ENCODE measurements around the gene ILRUN. TPM values are rescaled to one million over a fixed set of nuclear protein-coding genes. Genes with fewer than 3 reads are reported as not detected.

The ILRUN gene
- total RNA-seq, 4 donors from 2014 or later: 52.8 to 82.3 (median 73.9) TPM

DNA sequence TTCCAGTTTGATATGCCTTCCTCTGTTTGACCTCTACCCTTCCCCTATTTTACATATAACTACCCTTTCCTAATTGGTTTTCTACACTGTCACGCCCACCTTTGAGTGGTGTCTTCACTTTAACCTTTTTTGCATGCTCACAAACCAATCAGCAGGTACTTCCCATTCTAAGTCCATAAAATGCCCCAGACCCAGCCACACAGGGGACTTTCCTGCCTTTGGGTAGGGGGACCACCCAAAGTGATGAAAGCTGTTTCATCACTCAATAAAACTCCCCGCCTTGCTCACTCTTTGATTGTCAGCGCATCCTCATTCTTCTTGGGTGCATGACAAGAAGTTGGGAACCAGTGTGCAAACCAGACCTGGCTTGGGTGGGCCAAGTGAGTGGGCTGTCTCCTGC is 40.3 kb upstream of the ILRUN start:
- H3K4me3 ChIP-seq: no peak overlapping the region
- no peak for TF ChIP-seq POLR2A (IDR thresholded peaks at IDR 0.05)
- no peak for TF ChIP-seq CTCF (IDR thresholded peaks at IDR 0.05)
- DNase-seq: no peak
- no peaks in the 10 kb centered on the region for H3K27me3 ChIP-seq
- H3K27ac ChIP-seq: no peak overlapping the region
- H3K4me1 ChIP-seq: no peaks in the 10 kb centered on the region
- no peaks in the 10 kb centered on the region for H3K9me3 ChIP-seq
- H3K36me3 ChIP-seq: no peaks in the 10 kb centered on the region

DNA sequence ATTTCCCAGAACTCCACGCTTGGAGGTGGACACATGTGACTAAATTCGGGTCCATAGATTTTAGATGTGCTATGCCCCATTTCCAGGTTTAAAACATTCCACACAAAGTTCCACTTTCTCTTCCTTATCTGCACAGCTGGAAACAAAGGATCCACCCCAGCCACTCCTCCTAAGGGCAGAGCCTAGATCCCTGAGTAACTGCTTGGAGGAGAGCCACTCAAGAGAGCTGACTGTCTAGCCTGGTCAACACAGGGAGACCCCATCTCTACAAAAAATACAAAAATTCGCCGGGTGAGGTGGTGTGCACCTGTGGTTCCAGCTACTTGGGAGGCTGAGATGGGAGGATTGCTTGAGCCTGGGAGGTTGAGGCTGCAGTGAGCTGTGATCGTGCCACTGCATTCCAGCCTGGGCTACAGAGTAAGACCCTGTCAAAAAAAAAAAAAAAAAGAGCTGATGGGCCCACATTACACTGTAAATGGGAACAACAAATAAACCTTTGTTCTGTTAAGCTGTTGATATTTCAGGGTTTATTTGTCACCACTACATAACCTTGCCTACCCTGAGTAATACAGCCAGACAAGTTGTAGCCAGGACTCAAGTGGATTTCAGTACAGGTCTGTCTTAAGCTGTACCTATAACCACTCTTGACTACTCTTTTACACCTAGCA is 35.0 kb upstream of the ILRUN start:
- no peak overlapping the region for H3K4me3 ChIP-seq
- H3K9me3 ChIP-seq: no peaks in the 10 kb centered on the region
- H3K27me3 ChIP-seq: no peaks in the 10 kb centered on the region
- H3K27ac ChIP-seq: no peak overlapping the region
- no peak for DNase-seq
- TF ChIP-seq CTCF (IDR thresholded peaks at IDR 0.05) (no peak), POLR2A (IDR thresholded peaks at IDR 0.05) (no peak)
- no peaks in the 10 kb centered on the region for H3K4me1 ChIP-seq
- H3K36me3 ChIP-seq: no peaks in the 10 kb centered on the region

- Histone ChIP-seq H3K9me3 (peaks cover 0 to 3% (median 0%) of the 10 kb centered on the region in 4 donors), H3K4me1 (no peaks in the 10 kb centered on the region), H3K27ac (no peak overlapping the region), H3K4me3 (no peak overlapping the region), H3K27me3 (no peaks in the 10 kb centered on the region), H3K36me3 (no peaks in the 10 kb centered on the region)
- no peak for DNase-seq
- TF ChIP-seq CTCF (IDR thresholded peaks at IDR 0.05) (no peak), POLR2A (IDR thresholded peaks at IDR 0.05) (no peak)
Observed at GRCh38 chr6:34729631-34730470, 33.3 kb upstream of the ILRUN start.

DNA sequence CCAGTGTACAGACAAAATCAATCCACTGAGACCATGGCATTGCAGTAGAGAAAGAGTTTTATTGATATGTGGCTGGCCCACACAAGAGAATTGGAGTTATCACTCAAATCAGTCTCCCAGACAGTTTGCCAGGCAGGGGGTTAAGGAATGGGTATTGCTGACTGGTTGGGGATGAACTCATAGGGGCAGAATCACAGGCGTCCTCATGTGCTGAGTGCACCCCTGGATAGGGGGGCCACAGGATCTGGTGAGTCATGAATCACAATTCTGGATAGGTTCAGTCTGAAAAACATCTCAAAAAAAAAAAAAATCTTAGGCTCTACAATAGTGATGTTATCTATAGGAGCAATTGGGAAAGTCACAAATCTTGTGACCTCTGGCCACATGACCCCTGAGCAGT is 29.5 kb upstream of the ILRUN start:
- Histone ChIP-seq H3K9me3 (peaks cover 0 to 3% (median 0%) of the 10 kb centered on the region in 4 donors), H3K4me1 (no peaks in the 10 kb centered on the region), H3K27me3 (no peaks in the 10 kb centered on the region), H3K27ac (no peak overlapping the region), H3K4me3 (no peak overlapping the region), H3K36me3 (no peaks in the 10 kb centered on the region)
- no peak for DNase-seq
- no peak for TF ChIP-seq CTCF (IDR thresholded peaks at IDR 0.05)
- no peak for TF ChIP-seq POLR2A (IDR thresholded peaks at IDR 0.05)

DNA sequence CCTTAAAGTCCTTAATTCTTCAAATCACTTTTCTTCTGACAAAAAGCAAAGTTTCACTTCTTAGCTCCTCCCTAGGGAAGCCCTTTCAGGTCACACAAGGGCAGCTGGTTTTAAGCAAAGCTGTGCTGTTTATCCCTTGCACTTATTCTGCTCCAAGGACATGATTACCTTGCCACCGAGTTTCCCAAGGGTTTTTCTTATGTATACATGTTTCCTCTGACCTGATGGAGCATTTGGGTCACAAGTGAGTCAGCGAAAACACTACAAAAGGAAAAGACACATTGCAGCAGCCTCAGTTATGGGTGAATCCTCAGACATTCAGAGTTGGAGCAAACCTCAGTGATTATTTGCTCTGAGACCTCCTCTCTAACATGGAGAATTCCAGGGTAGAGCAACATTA is 26.6 kb upstream of the ILRUN start:
- Histone ChIP-seq H3K4me1 (no peaks in the 10 kb centered on the region), H3K36me3 (no peaks in the 10 kb centered on the region), H3K27me3 (no peaks in the 10 kb centered on the region), H3K4me3 (no peak overlapping the region), H3K9me3 (peaks cover 0 to 3% (median 0%) of the 10 kb centered on the region in 4 donors), H3K27ac (no peak overlapping the region)
- no peak for DNase-seq
- TF ChIP-seq POLR2A (IDR thresholded peaks at IDR 0.05) (no peak), CTCF (IDR thresholded peaks at IDR 0.05) (no peak)
